Fibroblast of mammary gland (primary cell): Measurements from ENCODE around the gene NOLC1.
A peak's percentile ranks its signal among the peaks of the same experiment; 100 is the strongest.

Experiments
- DNase-seq: peaks from one replicate; pipeline ENCODE4 v3.0.0-alpha.2; 2010; ENCODE audit warnings: low read depth
- H3K4me3 ChIP-seq: 2 replicates; pipeline ENCODE4 v1.5.1; 2011; ENCODE audit warnings: low read depth, mild to moderate bottlenecking, low read length, moderate library complexity; ENCODE audit not compliant: control insufficient read depth
- TF ChIP-seq, protein P1 (sequence below): conservative IDR thresholded peaks from 2 replicates; pipeline ENCODE4 v1.5.1; 2011; ENCODE audit warnings: low read depth, low read length, inconsistent platforms; ENCODE audit not compliant: control insufficient read depth, insufficient read depth

Gene NOLC1

DNA sequence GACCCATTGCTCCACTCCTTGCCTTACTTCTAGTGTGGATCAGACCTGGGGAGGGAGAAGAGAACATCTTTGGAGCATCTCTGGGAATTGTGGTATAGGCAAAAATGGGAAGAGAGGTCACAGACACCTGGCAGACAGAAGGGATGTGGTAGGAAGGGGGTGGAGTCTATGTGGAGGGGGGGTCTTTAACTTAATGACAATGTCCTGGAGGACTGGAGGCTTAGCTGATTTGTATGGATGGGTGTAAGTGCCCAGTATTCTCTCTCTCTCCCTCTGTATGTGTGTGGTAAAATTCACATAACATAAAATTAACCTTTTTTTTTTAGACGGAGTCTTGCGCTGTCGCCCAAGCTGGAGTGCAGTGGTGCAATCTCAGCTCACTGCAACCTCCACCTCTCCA, 29.0 kb upstream of the NOLC1 start:
- DNase-seq = no peak

GRCh38 chr10:102131286-102132170, 20.7 kb upstream of the NOLC1 start:
- DNase-seq = peak; percentile 64
- TF ChIP-seq, protein P1, sequence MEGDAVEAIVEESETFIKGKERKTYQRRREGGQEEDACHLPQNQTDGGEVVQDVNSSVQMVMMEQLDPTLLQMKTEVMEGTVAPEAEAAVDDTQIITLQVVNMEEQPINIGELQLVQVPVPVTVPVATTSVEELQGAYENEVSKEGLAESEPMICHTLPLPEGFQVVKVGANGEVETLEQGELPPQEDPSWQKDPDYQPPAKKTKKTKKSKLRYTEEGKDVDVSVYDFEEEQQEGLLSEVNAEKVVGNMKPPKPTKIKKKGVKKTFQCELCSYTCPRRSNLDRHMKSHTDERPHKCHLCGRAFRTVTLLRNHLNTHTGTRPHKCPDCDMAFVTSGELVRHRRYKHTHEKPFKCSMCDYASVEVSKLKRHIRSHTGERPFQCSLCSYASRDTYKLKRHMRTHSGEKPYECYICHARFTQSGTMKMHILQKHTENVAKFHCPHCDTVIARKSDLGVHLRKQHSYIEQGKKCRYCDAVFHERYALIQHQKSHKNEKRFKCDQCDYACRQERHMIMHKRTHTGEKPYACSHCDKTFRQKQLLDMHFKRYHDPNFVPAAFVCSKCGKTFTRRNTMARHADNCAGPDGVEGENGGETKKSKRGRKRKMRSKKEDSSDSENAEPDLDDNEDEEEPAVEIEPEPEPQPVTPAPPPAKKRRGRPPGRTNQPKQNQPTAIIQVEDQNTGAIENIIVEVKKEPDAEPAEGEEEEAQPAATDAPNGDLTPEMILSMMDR = no peak

More for the DNA sequence above, 29.0 kb upstream of the NOLC1 start:
- TF ChIP-seq, protein P1 = no peak
- H3K4me3 ChIP-seq = no peak overlapping the region

GRCh38 chr10:102132193-102132562, 20.0 kb upstream of the NOLC1 start:
- no peak for DNase-seq
- TF ChIP-seq, protein P1 = no peak
- H3K4me3 ChIP-seq = peak overlapping the region; percentile 97

More at GRCh38 chr10:102131286-102132170, 20.7 kb upstream of the NOLC1 start:
- H3K4me3 ChIP-seq = no peak overlapping the region

- peak within 1 kb of the TSS; percentile 97 for H3K4me3 ChIP-seq
- peak; percentile 99 for DNase-seq
- TF ChIP-seq, protein P1 = peak; percentile 90
These were observed 19.4 kb upstream of the NOLC1 start, which contains the start of gene PPRC1 for GRCh38 chr10:102132563-102133372. Gene PPRC1 (plus strand): TSS chr10:102133040. CDS start chr10:102133069, 29 bp downstream.

GRCh38 chr10:102133373-102134195, 18.6 kb upstream of the NOLC1 start:
- H3K4me3 ChIP-seq = peak overlapping the region; percentile 97

More at GRCh38 chr10:102133373-102134195, 18.6 kb upstream of the NOLC1 start:
- TF ChIP-seq, protein P1 = no peak
- DNase-seq = peak; percentile 74
